IPS-11a (cell line): ENCODE results near the gene PGA5.
"Not testable (repeated sequence)": the region's sequence is repeated elsewhere in the genome, so short reads cannot be mapped to it uniquely, and the experiment has no call there.

Experiments
- H3K4me3 ChIP-seq: one replicate; pipeline ENCODE4 v1.5.1; 2013; ENCODE audit warnings: low read depth, low read length, control low read depth

Gene PGA5

GRCh38 chr11:61240875-61241274, at the start of gene PGA5:
PGA5 (plus strand) TSS chr11:61241175; CDS start chr11:61241227, 52 bp downstream.
- H3K4me3 ChIP-seq = not testable (repeated sequence)

GRCh38 chr11:61193596-61193995, 47.4 kb upstream of the PGA5 start:
- H3K4me3 ChIP-seq = no peak overlapping the region

- no peak overlapping the region for H3K4me3 ChIP-seq
These were observed 46.8 kb upstream of the PGA5 start for GRCh38 chr11:61194169-61194671.

- H3K4me3 ChIP-seq = no peak overlapping the region
These were observed 45.8 kb upstream of the PGA5 start for GRCh38 chr11:61194981-61195695.

GRCh38 chr11:61195719-61196118, 45.3 kb upstream of the PGA5 start:
- H3K4me3 ChIP-seq = no peak overlapping the region

- no peak overlapping the region for H3K4me3 ChIP-seq
These were observed 42.6 kb upstream of the PGA5 start for GRCh38 chr11:61198361-61198760.

GRCh38 chr11:61198948-61199523, 41.9 kb upstream of the PGA5 start:
- H3K4me3 ChIP-seq = no peak overlapping the region

GRCh38 chr11:61201476-61201875, 39.5 kb upstream of the PGA5 start:
- H3K4me3 ChIP-seq = no peak overlapping the region

- not testable (repeated sequence) for H3K4me3 ChIP-seq
These were observed 37.8 kb upstream of the PGA5 start, which contains the start of gene PGA3 for GRCh38 chr11:61202950-61203746. PGA3 (plus strand) TSS chr11:61203515; CDS start chr11:61203565, 50 bp downstream.

- not testable (repeated sequence) for H3K4me3 ChIP-seq
These were observed 37.1 kb upstream of the PGA5 start for GRCh38 chr11:61203873-61204272.

GRCh38 chr11:61204502-61205059, 36.4 kb upstream of the PGA5 start:
- not testable (repeated sequence) for H3K4me3 ChIP-seq

- not testable (repeated sequence) for H3K4me3 ChIP-seq
These were observed 33.2 kb upstream of the PGA5 start for GRCh38 chr11:61207636-61208310.

- H3K4me3 ChIP-seq = not testable (repeated sequence)
These were observed 30.3 kb upstream of the PGA5 start for GRCh38 chr11:61210629-61211028.

GRCh38 chr11:61211327-61211952, 29.5 kb upstream of the PGA5 start:
- H3K4me3 ChIP-seq = not testable (repeated sequence)

GRCh38 chr11:61212202-61212601, 28.8 kb upstream of the PGA5 start:
- H3K4me3 ChIP-seq = not testable (repeated sequence)

- not testable (repeated sequence) for H3K4me3 ChIP-seq
These were observed 27.2 kb upstream of the PGA5 start for GRCh38 chr11:61213711-61214324.

- not testable (repeated sequence) for H3K4me3 ChIP-seq
These were observed 22.7 kb upstream of the PGA5 start for GRCh38 chr11:61218306-61218705.

GRCh38 chr11:61219016-61219415, 22.0 kb upstream of the PGA5 start:
- not testable (repeated sequence) for H3K4me3 ChIP-seq

GRCh38 chr11:61222047-61222446, 18.9 kb upstream of the PGA5 start, which contains the start of gene PGA4:
PGA4 (plus strand) TSS chr11:61222347; CDS start chr11:61222401, 54 bp downstream.
- not testable (repeated sequence) for H3K4me3 ChIP-seq

- H3K4me3 ChIP-seq = not testable (repeated sequence)
These were observed 18.3 kb upstream of the PGA5 start for GRCh38 chr11:61222692-61223091.
